Left renal pelvis (tissue), 4 donors: ENCODE measurements around the gene C5orf24. TPM values are rescaled to one million over a fixed set of nuclear protein-coding genes. Genes with fewer than 3 reads are reported as not detected.
A peak's percentile ranks its signal among the peaks of the same experiment; 100 is the strongest.
"Not testable (repeated sequence)": the region's sequence is repeated elsewhere in the genome, so short reads cannot be mapped to it uniquely, and the experiment has no call there.

ENCODE experiments used
- DNase-seq, 4 donors: peaks; one replicate each; pipeline ENCODE4 v3.0.0-alpha.2; 2013; ENCODE audit warnings: low read depth in 4 of 4, low spot score in 3 of 4
- polyA plus RNA-seq, 4 donors: library from polyadenylated mRNA; unstranded; fragments of 120-200 nt; gene quantifications; one replicate each; pipeline ENCODE4 v1.2.1, GENCODE V29; 2013; ENCODE audit not compliant: insufficient read length in 4 of 4

The C5orf24 gene
- polyA plus RNA-seq = 100 to 1,000 TPM in 2 of 4 donors, 10 to 100 TPM in 2; 83.2 to 119 (median 101) TPM

GRCh38 chr5:134845852-134846640 is at the start of gene C5orf24:
Gene C5orf24 (plus strand): TSS chr5:134845968. CDS start chr5:134854901, 8,933 bp downstream.
- peak; percentile 89 to 92 (median 92) for DNase-seq

DNA sequence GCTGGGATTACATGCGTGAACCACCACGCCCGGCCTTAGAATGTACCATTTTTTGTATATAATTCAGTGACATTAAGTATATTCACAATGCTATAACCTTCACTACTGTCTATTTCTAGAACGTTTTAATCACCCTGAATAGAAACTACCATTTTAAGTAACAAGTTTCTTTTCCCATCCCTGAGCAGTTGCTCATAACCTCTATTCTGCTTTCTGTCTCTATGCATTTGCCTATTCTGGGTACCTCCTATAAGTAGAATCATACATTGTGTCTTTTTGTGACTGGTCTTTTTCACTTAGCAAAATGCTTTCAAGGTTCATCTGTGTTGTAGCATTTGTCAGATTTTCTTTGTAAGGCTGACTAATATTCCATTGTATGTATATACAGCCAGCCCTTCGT is 47.3 kb upstream of the C5orf24 start:
- no peak for DNase-seq

- no peak for DNase-seq
These were observed 41.9 kb upstream of the C5orf24 start for GRCh38 chr5:134803821-134804220.

DNA sequence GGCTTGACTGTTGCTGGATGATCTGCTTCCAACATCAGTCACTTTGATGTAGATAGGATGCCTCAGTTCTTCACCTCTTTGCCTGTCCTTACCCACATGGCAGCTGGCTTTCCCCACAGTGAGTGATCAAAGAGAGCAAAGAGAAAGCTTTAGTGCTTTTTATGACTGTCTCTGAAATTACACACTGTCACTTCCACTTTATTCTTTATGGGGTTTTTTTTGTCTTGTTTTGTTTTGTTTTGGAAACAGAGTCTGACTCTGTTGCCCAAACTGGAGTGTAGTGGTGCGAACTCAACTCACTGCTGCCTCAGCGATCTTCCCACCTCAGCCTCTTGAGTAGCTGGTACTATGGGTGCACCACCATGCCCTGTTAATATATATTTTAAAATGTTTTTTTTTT is 32.4 kb upstream of the C5orf24 start:
- no peak for DNase-seq

- no peak for DNase-seq
These were observed 31.9 kb upstream of the C5orf24 start for GRCh38 chr5:134813827-134814226.

GRCh38 chr5:134817006-134817405 is 28.8 kb upstream of the C5orf24 start:
- DNase-seq = no peak

- DNase-seq = no peak
These were observed 27.0 kb upstream of the C5orf24 start for GRCh38 chr5:134818776-134819175.

DNA sequence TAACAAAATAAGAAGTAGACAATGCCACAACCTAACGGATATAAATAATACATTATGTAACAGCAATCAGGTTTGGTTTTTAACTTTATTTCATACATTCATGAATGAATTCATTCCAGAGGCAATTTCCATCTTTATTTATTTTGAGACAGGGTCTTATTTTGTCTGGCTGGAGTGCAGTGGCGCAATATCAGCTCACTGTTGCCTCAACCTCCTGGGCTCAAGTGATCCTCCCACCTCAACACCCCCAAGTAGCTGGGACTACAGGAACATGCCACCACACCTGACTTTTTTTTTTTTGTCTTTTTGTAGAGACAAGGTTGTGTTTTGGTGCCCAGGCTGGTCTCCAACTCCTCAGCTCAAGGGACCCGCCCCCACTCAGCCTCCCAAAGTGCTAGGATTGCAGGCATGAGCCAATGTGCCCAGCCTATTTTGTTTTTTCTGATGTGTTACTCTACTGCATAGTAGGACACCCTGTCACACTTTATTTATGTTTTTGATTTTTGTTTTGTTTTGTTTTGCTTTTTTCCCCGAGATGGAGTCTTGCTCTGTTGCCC is 26.3 kb upstream of the C5orf24 start:
- no peak for DNase-seq

- no peak for DNase-seq
These were observed 23.9 kb upstream of the C5orf24 start for GRCh38 chr5:134821841-134822240.

DNA sequence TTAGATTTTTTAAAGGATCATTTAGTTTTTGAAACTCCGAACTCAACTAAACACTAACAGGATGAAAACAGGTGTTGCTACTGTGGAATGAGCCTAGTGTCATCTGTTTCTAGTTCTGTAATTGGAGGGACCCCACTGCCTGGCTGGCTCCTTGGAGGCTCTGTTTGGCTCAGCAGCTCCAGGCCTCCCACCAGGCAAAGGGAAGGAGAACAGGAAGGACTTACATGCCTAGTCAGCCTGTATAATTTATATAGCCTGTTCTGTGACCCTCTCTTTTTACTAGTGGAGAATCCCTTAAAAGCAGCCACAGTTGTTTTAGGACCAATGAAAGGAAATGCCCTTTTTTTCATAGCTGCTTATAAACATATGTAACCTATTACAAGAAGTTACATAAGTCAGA is 21.1 kb upstream of the C5orf24 start:
- DNase-seq = no peak

GRCh38 chr5:134825212-134825611 is 20.6 kb upstream of the C5orf24 start:
- DNase-seq = no peak

DNA sequence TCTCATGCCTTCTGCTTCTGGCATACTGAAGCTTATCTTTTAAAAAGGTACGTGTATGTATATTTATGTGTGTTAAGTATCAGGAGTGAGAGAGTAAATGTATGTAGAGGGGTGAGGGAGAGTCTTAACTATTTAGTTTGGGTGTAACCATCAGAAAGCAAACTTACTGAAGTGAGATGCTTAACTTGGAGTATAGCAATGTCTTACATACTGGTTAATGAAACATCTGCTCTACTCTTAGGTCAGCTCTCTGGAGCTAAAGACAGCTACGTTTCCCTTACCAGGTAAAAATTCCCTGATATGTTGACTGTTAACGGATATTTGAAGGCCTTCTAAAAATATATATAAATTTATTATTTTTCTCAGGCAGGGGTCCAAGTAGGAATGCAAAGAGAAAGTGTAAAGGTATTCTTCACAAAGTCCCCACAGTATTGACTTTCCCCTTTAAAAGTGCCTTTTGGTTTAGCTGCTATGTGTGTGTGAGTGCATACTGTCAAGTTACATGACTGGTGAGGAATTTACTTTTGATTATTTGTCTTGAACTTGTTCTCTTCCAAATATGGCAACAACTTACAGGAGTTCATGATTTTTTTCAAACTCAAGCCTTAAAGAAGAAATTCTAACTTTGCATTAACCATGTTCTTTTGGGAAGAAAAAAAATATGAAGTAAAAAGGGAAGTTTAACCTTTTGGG is 12.3 kb upstream of the C5orf24 start:
- DNase-seq = no peak

DNA sequence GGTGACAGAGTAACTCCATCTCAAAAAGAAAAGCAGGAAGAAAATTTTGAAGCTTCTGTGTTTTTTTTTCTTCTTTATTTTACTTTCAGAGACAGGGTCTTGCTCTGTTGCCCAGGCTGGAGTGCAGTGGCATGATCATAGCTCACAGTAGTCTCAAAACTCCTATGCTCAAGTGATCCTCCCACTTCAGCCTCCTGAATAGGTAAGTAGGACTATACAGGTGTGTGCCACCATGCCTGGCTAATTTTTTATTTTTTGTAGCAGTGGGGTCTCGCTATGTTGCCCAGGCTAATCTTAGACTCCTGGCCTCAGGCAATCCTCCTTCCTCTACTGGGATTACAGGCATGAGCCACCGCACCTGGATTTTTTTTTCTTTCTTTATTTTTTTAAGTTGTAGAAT is 10.1 kb upstream of the C5orf24 start:
- no peak for DNase-seq

DNA sequence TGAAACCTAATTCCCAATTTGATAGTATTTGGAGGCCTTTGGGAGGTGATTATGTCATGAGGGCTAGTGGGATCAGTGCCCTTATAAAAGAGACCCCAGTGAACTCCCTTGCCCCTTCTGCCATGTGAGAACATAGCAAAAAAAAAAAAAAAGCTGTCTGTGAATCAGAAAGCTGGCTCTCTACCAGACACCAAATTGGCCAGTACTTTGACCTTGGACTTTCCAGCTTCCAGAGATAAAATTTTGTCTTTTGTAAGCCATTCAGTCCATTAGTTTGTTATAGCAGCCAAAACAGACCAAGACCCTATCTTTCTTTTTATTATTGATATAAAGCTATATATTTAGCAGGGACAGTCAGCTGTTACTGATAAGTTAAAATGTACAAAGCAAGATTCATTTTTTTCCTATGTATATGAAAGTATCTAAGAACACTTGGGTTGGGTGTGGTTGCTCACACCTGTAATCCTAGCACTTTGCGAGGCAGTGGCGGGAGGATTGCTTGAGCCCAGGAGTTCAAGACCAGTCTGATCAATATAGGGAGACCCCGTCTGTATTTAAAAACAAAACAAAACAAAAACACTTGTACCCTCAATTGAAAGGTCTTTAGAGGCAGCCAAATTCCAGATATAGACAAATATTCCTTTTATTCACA is 8.1 kb upstream of the C5orf24 start:
- DNase-seq = no peak

DNA sequence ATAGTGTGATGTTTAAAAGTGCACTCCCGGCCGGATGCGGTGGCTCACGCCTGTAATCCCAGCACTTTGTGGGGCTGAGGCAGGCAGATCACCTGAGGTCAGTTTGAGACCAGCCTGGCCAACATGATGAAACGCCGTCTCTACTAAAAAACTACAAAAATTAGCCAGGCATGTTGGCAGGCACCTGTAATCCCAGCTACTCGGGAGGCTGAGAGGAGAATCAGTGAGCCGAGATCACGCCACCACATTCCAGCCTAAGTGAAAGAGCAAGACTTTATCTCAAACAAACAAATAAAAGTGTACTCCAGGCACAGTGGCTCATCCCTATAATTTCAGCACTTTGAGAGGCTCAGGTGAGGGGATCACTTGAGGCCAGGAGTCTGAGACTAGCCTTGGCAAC is 7.4 kb upstream of the C5orf24 start:
- DNase-seq = not testable (repeated sequence)

GRCh38 chr5:134840811-134841210 is 5.0 kb upstream of the C5orf24 start:
- DNase-seq = no peak

DNA sequence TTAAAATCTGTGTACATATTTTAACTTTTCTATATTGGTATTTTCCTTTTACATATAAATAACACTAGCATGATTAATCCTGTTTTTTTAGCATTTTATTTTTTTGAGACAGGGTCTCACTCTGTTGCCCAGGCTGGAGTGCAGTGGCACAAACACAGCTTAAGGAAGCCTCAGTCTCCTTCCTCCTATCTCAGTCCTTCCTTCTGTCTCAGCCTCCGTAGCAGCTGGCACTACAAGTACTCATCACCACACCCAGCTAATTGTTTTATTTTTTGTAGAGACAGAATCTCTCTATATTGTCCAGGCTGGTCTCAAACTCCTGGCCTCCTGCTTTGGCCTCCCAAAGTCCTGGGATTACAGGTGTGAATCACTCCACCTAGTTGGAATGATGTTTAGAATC is 1.5 kb upstream of the C5orf24 start:
- no peak for DNase-seq

DNA sequence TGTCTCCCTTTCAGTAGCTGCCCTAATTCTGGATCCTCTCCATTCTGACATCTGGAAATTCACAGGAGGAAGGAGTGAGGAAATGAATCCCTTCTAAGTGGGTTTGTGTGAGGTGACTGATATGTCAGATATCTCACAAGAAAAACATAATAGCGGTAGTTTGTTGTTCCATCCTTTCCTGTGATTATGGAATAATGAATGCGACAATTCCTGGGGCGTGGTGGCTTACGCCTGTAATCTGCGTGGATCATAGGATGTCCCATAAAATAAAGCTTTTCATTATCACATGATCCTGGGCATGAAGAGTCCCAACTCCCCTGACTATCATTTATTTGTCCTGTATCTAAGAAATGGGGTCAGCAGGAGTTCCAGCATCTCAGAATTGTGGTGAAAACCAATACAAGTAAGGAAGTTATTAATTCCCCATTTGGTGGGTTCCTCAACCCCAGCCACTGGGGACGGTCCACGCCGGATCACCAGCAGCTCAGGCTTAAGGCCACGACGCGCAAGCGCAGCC is 375 bp upstream of the C5orf24 start:
- DNase-seq = no peak

DNA sequence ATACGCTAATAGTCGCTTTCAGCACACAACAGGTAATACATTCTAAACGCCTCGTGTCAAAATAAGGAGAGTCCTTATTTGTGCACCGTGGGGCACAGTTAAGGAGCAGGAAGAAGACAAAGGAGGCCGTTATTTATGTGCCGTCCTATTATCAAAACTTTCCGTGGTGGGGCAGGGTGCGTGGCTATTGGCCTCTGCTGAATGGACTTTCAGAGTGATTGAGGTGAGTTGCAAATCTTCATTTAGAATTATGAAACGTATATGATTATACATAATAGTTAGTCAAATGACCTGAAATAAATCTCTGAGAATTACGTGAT is 833 bp downstream of the C5orf24 start:
- DNase-seq = no peak

GRCh38 chr5:134849434-134849933 is 3.7 kb downstream of the C5orf24 start:
- not testable (repeated sequence) for DNase-seq
